Lower lobe of right lung (tissue), 2 donors: ENCODE results near the gene ABT1. TPM values are rescaled to one million over a fixed set of nuclear protein-coding genes. Genes with fewer than 3 reads are reported as not detected.

Experiments used
- ATAC-seq, 2 donors: fragments of 200-7000 bp; cut with Tn5 transposase; one replicate each; pipeline ENCODE4 v1.9.1; 2020 to 2022; ENCODE audit warnings: mild to moderate bottlenecking in 2 of 2, moderate library complexity in 2 of 2
- DNase-seq: peaks from one replicate; pipeline ENCODE4 v3.0.0-alpha.2; 2020
- H3K27ac ChIP-seq: fragments of 200-600 bp; one replicate; pipeline ENCODE4 v1.8.0; 2022
- H3K27me3 ChIP-seq: fragments of 200-600 bp; one replicate; pipeline ENCODE4 v1.8.0; 2022; ENCODE audit warnings: low read depth
- H3K36me3 ChIP-seq: fragments of 200-600 bp; one replicate; pipeline ENCODE4 v1.8.0; 2022; ENCODE audit warnings: mild to moderate bottlenecking
- H3K4me1 ChIP-seq: fragments of 200-600 bp; one replicate; pipeline ENCODE4 v1.8.0; 2022
- H3K4me3 ChIP-seq: fragments of 200-600 bp; one replicate; pipeline ENCODE4 v1.8.0; 2022; ENCODE audit warnings: mild to moderate bottlenecking
- H3K9me3 ChIP-seq: fragments of 200-600 bp; one replicate; pipeline ENCODE4 v1.8.0; 2022
- intact Hi-C: fragments of 100-400 bp; cut with DNase I; formaldehyde crosslinking; loops from one replicate; pipeline ENCODE4 v1.11.0; 2022
- total RNA-seq: library from RNA; stranded (reverse); fragmentation: NEBNext Ultra II Directional; extraction: Animal tissue kit (Norgen Biotek cat#: 25700); gene quantifications from one replicate; pipeline ENCODE4 v1.2.1, GENCODE V29; 2021
- TF ChIP-seq, protein P1 (sequence below): fragments of 200-600 bp; IDR thresholded peaks from one replicate; pipeline ENCODE4 v1.8.0; 2022; ENCODE audit warnings: antibody characterized with exemption, mild to moderate bottlenecking
- donor health status: DM: no; HTN: yes; CAD: no; lungs with severe emphysema.

The ABT1 gene
- total RNA-seq, 1 donor from 2014 or later: 13.5 TPM

DNA sequence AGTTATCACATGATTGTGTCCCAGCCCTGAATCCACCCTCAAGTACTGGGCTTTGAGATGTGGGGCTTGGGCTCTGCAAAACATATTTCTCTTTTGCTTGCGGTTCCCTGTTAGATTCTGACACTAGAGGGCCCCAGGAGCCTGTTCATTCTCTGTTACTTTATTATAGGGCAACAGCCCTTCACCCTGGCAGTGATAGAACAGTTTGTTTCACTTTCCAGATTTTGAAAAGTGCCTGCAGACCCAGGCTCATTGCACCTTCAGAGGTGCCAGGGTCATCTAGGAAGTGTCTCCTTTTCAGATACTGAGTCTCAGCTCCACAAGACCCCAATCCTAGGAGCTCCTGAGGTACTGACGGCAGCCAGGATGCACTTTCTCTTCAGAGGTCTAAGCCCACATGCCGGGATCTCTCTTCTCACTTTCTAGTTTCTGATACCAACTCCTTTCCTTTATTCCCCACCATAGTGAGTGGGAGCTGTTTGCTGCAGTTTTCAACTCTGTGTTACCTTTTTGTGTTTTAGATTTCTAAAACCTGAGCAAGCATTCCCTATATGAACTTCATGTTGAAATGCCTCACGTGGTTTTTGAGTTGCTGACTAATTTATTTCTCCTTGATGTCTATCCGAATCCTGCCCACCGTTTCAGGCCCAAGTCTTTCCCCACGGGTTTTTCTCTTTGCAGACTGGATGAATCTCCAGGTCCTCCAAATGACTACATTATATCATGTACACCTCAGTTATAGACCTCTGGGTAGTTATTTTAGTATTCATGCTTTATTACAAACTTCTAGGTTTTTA, 10.9 kb downstream of the ABT1 start:
- Histone ChIP-seq H3K36me3 (no peaks in the 10 kb centered on the region), H3K9me3 (no peaks in the 10 kb centered on the region), H3K4me1 (peaks cover 3% of the 10 kb centered on the region), H3K27ac (no peak overlapping the region), H3K27me3 (peaks cover 13% of the 10 kb centered on the region), H3K4me3 (peak overlapping the region; percentile 37)
- TF ChIP-seq, protein P1, sequence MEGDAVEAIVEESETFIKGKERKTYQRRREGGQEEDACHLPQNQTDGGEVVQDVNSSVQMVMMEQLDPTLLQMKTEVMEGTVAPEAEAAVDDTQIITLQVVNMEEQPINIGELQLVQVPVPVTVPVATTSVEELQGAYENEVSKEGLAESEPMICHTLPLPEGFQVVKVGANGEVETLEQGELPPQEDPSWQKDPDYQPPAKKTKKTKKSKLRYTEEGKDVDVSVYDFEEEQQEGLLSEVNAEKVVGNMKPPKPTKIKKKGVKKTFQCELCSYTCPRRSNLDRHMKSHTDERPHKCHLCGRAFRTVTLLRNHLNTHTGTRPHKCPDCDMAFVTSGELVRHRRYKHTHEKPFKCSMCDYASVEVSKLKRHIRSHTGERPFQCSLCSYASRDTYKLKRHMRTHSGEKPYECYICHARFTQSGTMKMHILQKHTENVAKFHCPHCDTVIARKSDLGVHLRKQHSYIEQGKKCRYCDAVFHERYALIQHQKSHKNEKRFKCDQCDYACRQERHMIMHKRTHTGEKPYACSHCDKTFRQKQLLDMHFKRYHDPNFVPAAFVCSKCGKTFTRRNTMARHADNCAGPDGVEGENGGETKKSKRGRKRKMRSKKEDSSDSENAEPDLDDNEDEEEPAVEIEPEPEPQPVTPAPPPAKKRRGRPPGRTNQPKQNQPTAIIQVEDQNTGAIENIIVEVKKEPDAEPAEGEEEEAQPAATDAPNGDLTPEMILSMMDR: peak; percentile 75
- DNase-seq (no peak), ATAC-seq (peak; percentile 79 to 82)
- intact Hi-C loops: no loop called here

DNA sequence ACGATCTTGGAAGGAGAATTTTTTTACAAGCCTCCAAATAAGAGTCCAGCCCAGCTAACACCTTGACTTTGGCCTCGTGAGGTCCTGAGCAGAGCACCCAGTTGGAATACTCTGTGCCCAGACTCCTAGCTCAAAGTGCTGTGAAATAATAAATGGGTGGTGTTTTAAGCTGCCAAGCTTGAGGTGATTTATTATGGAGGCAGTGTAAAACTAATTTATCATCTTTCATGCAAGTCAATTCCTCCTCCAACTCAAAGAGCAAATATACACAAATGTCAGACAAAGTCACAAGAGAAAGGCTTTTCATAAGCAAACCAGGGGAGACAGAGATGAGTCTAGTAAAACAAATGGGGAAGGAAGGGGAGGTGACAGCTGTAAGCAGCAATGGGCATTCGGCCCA, 12.7 kb downstream of the ABT1 start:
- intact Hi-C loops: no loop called here
- Histone ChIP-seq H3K4me3 (no peak overlapping the region), H3K9me3 (no peaks in the 10 kb centered on the region), H3K27ac (no peak overlapping the region), H3K27me3 (peaks cover 27% of the 10 kb centered on the region), H3K36me3 (no peaks in the 10 kb centered on the region), H3K4me1 (peaks cover 15% of the 10 kb centered on the region)
- DNase-seq: no peak
- TF ChIP-seq, protein P1: no peak
- no peak for ATAC-seq

DNA sequence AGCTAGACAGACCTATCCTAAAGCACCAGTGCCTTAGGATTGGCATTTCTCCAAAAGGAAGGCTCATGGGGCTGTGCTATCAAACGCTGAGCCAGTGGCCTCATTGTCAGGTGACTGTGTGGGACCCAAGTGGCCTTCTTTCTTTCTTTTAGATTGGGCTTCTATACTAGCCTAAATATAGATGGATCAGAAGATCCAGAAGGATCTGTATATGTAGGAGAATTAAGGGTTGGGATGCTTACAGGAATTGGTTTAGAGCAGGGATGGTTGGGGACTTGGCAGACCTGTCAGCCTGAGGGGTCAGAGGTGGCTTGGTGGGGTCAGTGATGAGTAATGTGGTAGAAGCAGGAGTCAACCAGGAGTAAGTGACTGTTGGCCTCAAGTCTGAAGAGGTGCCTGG, 14.8 kb downstream of the ABT1 start:
- ATAC-seq (no peak), DNase-seq (no peak)
- Histone ChIP-seq H3K9me3 (no peaks in the 10 kb centered on the region), H3K4me1 (peaks cover 19% of the 10 kb centered on the region), H3K27me3 (peaks cover 44% of the 10 kb centered on the region), H3K27ac (no peak overlapping the region), H3K4me3 (no peak overlapping the region), H3K36me3 (no peaks in the 10 kb centered on the region)
- intact Hi-C loops: no loop called here
- TF ChIP-seq, protein P1: no peak

DNA sequence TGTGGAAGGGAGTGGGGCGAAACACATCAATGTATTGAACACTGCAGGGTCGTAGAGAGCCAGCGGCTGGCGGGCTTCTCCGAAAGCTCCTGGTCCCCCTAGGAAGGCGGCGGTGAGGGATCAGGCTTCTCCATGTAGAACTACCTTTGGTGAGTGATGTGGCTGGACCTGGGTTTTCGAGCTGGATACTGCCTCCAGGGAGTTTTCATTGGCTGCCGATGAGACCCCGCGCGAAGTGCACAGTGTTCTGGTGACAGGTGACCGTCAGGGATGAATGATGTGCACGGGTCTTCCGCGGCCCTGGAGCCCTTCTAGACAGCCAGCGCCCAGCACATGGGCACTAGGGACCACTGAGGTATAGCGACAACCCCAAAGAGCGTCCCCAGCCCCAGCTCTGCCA, 16.4 kb downstream of the ABT1 start:
- intact Hi-C loops: no loop called here
- peak in 1 of 2 donors; percentile 19 for ATAC-seq
- Histone ChIP-seq H3K4me3 (no peak overlapping the region), H3K9me3 (no peaks in the 10 kb centered on the region), H3K4me1 (peaks cover 16% of the 10 kb centered on the region), H3K36me3 (no peaks in the 10 kb centered on the region), H3K27ac (no peak overlapping the region), H3K27me3 (peaks cover 44% of the 10 kb centered on the region)
- TF ChIP-seq, protein P1: no peak
- no peak for DNase-seq

DNA sequence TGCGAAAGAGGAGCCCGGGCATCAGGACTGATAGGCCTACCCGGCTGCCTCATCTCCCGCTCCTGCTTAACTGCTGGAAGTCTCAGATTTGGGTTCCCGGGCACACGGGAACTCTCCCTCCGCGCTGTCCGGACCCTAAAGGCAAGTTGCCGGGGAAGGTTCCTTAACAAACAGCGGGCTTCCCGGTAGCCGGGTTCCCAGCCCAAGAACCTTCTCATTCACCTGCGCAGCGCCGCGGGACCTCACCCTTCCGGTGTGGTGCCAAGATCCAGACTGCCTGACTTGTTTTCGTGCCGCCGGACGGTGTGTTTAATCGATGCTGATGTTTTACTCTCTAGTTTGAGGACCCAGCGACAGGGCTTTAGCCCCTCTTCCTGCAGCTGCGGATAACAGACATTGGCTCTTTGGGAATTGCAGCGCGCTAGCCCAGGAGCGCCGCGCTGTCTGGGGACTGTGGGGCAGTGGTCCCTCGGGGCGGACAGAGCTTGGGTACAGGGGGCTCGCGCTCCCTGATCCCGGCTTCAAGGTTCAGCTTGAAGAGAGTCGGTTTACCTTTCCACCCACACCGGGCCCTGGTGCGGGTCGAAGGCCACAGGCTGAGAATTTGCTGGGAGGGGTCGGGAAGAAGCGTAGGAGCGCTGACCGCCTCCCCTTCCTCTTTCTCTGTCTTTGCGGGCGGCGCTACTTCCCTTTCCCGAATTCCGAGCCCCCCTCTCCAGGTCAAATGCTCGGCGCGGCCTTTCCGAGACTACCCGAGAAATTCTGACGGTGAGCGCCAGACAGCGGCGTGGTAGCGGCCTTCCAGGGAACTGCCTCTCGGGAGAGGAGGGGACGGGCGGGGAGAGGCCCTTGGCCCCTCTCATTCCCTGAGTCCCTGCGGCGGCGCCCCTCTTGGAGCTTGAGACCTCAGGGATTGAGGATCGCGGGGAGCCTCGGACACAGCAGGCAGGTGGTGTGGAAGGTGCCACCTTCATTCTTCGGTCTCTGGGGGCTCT, 17.2 kb downstream of the ABT1 start:
- H3K4me3 ChIP-seq: peak overlapping the region; percentile 48
- peak; percentile 49 for DNase-seq
- TF ChIP-seq, protein P1: no peak
- no peaks in the 10 kb centered on the region for H3K9me3 ChIP-seq
- peak; percentile 31 to 53 for ATAC-seq
- no peak overlapping the region for H3K27ac ChIP-seq
- peaks cover 44% of the 10 kb centered on the region for H3K27me3 ChIP-seq
- intact Hi-C loops: no loop called here
- peaks cover 16% of the 10 kb centered on the region for H3K4me1 ChIP-seq
- H3K36me3 ChIP-seq: no peaks in the 10 kb centered on the region
